Measurements from ENCODE around the gene NAB1.
A peak's percentile ranks its signal among the peaks of the same experiment; 100 is the strongest.

Gene NAB1

DNA sequence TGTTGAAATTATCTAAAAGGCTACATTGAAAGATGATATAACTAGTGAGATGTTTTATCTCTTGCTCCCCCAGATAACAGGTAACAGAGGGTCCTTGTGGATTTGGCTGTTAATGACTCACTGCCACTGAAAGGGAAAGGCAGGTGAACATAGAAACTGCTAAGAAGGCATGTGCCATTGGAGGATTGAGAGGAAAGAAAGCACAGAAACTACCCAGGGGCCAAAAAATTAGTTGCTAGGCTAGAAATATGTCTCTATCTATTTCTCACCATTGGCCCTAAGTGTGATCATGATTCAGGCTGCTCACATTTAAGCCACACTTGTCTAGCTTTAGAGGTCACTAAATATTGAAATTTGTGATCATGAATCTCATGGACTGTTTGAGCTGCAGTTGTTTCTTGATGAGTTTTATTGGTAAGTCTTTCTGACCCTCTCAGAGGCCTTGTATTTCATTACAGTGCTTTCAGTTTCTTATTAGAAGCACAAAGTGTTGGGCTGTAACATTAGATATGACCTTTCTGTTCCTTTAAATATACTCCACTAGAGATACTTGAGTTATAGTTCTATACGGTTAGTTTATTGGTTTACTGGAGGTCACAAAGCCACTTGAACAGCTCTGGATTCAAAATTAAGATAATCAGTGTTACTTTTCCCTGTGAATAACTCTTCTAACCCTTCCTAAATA is 26.2 kb downstream of the NAB1 start:
- no peak for DNase-seq

DNA sequence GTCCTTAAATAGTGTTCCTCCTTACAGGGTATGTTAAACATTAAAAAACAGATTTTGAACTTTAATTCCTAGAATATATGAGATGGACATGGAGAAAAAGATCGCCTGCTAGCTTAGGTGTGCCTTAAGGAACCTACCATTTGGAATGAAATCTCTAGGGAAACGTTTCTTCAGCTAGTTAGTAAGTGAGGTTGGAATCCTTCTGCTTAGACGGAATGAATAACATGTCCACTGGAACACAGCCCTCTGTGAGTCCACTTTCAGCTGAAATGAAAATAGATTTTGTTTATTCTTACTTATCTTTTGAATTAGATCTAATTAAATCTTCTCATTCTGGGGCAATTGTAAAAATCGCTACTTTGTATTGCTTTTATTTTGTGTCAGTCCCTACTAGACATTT is 28.4 kb downstream of the NAB1 start:
- no peak for DNase-seq

DNA sequence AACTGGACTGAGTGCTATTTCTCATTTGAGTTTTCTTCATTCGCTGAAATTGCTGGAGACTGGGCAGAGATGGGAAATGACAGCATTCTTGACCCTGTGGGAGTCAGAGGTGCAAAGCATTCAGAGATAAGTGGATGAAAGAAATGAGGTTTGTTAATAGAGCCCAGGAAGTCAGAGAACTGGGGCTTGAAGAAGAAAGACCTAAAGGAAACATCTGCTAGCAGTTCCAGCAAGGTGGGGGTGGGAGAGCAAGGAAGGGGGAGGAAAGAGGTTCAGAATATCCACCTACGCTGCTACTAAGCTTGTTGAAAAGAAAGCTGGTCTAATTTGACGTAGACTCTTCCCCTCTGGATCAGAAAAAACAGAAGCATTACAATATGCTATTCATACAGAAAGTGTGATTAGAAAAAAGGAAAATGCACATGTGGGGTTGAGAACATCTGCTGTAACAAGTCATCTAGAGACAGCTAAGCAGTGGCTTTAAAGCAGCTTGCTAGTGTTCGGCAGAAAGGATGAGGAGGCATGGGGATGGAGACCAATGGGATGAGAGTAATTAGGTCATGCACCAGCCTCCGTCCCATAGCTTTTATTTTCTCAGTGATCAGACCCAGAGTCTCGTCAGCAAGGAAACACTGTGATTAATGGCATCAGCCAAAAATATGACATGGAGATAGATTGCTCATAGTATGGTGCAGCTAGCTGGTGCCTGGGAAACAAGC is 29.7 kb downstream of the NAB1 start:
- peak; percentile 31 for DNase-seq

DNA sequence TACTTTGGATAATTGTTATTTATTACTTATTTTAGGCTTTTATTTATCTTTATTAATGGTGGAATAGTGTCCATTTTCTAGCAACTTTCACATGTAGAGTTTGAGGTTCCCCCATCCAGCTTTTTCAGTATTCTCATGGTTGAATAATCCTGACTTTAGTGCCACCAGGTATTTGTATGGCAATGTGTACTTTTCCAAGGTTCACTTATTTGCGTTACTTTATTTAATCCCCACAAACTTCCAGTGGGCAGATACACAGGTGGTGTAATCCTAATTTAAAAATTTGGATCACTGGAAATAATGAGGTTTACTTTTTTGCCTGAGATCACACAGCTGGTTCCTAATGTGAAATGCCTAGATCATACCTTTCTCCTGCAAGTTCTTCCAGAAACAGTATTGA is 30.5 kb downstream of the NAB1 start:
- DNase-seq: no peak

DNA sequence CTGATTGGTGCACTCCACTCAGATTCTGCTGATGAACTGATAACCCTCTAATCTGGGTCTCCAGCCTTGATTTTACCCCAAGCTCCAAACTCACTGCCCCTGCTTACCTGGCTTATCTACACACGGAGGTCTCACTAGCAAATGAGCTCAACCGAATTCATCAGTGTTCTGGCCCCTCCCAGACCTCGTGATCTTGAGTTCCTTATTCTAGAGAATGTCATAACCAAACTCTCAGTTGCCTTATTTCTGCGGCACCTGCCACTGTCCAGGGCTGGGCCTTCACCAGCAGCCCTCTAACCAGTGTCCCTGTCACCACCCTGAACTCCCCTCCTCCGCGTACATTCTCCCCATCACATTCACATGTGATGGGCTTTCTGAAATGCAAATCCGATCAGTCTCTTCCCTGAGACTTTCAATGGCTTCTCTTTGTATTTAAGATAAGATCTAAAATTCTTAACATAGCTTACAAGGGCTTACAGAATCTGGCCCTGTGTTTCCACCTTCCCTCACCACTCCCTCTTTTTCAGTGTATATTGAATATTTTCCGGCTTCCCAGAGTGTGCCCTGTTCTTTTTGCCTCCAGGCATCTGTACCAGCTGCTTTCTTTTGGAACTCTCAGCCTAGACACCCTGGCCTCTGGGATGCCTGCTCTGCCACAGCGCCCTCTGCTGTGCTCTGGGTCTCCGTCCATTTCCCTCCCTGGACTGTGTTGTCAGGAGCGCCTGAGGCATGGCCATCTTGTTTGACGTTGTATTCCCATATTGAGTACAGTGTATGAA is 31.1 kb downstream of the NAB1 start:
- peak; percentile 55 for DNase-seq

DNA sequence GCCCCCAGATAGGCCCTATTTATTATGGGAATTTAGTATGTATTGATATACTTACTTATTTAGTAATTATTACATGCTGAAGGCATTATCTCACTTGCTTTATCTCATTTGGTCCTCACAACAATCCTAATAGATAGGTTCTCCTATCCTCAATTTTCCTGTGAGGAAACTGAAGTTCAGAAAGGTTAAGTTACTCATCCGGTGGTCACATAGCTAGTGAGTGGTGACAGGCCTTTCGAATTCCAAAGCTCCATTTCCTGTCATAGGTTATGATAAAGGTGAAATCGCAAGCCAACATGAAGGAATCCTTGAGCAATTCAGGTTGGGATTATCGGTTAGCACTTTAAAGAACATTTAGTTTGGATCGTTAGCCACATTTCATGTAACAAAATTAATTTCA is 33.3 kb downstream of the NAB1 start:
- DNase-seq: no peak

DNA sequence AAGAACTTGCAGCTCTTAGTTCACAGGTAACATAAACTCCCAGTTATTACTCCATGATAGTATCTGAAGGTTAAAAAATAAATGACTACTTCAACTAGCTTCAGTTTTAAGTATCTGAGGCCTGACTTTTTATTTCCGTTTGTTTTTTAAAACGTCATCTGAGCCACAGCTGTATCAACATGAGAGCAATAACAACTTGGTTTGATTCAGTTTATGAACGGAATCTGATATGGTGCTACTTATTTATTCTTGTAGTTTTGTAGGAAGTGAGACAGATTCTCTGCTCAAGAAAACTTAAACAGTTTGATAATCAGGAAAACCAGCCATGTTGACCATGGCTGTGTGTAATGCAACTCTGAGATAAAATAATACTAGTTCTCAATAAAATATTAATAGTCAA is 34.9 kb downstream of the NAB1 start:
- no peak for DNase-seq

DNA sequence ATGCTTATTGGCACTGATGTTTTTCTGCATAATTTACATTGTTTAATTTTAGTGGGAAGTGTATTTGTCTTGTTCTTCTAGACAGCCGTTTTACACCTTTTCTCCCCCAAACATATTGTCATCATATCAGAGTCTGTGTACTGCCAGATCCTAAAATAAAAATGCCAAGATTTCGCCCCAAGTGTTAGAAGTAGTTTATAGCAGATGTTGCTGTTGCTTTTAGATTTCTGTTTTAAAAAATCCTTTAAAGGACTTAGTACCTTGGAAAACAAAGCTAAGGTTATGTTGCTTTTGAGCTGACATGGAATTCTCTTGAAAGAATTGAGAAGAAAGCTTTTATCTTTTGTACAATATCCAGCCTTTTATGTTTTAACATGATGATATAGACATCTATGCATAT is 36.0 kb downstream of the NAB1 start:
- no peak for DNase-seq

DNA sequence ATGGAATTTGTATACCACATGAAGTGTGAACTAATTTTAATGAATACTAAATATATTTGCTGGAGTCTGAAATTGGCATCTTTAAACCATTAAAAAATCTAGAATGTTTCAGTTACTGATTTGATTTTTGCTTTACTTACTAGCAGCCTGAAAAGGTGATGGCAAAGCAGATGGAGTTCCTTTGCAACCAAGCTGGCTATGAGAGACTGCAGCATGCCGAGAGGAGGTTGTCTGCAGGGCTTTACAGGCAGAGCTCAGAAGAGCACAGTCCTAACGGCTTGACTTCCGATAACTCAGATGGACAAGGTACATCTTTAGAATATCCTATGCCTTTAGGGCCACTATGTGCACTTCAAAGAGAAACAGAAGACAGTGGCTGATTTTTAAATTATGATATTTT is 36.5 kb downstream of the NAB1 start:
- DNase-seq: no peak

DNA sequence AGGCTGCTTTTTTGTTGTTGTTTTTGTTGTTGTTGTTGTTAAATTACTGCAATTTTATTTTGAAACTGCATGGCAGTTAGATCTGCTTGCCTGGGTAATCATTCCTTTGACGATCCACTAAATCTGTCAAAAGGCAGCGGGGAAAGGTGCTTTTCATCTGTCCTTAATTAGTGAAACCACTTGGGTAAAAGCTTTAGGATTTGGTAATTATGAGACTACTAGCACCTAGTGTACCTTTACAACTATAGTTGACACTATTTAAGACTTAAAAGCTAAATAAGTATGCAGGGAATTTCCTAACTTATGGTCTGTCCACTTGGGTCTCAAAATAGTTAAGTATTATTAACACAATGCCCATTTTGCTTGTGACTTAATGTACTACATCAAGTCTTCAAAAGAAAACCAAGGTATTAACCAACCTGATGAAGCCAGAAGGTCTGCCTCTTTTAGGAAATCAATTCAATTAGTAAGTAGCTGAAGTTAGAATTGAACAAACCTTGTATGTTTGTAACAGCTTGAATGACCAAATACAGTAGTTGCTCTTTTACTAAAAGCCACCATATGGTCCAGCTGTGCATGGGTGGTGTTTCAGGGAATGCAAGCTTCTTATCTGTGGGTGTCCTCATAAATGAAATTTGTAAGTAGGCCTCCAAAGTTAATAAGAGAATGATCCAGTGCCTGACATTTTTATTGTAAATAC is 44.8 kb downstream of the NAB1 start:
- no peak for DNase-seq

DNA sequence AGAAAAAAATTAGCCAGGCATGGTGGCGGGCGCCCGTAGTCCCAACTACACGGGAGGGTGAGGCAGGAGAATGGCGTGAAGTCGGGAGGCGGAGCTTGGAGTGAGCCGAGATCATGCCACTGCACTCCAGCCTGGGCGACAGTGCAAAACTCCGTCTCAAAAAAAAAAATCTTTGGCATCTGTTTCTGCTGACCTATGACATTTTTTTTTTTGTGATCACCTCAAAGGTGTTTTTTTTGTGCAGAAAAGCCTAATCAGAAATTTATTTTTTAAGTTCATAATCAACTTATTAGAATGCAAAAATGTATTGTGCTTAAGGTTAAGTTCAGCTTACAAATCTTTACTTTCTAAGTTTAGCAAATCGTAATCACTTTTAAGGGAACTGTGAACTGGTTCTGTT is 45.6 kb downstream of the NAB1 start:
- no peak for DNase-seq

DNA sequence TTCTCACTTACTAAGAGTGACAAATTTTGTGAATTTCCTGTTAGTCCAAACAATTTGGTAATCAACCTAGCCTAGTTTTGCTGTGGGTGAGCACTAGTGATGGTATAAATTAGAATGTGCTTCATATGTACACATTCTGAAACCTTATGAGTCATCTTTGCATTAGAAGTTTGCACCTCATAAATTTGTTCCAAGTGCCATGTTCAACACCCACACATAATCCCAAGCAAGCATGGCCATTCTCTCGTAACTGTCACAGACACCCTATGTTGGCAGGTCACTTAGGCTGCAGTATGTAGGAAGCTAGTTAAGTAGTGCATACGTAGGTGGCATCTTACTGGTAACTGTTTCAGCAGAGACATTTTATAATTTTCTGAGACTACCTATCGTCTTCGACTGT is 46.9 kb downstream of the NAB1 start:
- DNase-seq: no peak

DNA sequence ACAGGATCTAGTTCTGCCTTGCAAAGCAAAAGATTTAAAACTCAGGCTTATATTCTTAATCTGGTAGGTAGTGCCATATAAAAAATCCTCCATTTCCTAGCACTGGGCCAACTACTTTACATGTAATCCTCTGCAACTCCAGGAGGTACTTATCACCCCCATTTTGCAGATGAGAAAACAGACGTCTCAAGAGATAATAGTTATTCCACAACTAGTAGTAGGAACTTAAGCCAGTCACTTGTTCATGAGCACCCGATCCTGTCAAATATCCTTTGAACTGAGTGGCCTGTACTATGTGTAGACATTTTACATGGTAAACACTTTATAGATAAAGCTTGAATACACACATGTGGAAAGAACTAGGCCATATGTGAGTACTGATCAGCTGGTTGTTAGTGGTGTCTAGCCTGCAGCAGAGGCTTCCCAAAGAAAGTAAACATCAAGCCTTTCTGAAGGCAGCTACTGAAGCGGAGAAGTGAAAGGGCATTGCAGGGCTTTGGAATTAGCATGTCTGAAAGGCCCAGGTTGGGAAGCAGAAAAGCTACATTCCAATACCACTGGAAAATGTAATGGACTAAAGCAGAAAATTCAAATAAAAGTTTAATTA is 48.0 kb downstream of the NAB1 start:
- DNase-seq: peak; percentile 8

DNA sequence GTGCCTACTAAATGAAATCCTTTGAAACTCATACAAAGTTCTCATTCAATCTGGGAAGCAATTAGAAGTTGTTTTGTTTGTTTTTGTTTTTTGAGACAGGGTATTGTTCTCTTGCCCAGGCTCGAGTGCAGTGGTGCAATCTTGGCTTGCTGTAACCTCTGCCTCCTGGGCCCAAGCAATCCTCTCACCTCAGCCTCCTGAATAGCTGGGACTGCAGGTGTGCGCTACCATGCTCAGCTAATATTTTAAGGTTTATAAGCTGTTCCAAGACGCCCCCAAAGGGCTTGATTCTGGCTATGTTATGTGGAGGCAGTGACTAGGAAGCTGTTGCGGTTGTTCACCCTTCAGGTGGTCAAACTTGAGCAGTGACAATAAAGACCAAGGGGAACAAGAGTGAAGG is 48.5 kb downstream of the NAB1 start:
- no peak for DNase-seq

DNA sequence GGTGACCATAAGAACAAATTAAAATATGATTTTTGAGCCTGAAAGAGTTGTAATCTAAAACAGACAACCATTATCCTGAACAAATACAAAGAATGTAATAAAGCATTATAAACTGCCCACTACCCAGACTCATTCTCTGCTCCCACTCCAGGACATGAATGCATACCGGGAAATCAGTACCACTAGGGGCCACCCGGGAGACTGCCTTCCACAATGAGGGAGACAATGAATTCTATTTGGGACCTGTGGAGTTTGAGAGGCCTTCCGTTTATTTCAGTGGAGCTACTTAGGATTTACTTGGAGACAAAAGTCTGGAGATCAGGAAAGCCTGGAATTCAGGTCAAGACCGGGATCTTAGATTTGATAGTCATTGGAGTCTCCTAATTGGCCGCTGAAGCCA is 50.0 kb downstream of the NAB1 start:
- DNase-seq: no peak

DNA sequence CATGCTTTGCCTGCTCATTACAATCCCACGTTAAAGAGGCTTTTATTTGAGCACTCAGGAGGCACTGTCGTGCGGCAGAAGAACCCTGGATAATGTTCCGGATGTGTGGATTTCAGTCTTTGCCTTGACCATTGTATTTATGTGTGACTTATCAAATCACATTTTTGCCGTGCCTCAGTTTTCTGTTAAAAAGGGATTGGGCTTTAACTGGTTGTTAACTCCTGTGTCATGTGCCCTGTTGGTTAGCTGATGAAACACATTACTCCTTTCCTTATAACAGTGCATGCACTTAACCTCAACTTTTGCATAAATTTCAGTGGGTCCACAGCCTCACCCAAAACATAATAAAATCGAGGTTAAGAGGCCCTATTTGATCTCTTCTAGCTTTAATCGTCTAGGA is 52.7 kb downstream of the NAB1 start:
- DNase-seq: no peak

DNA sequence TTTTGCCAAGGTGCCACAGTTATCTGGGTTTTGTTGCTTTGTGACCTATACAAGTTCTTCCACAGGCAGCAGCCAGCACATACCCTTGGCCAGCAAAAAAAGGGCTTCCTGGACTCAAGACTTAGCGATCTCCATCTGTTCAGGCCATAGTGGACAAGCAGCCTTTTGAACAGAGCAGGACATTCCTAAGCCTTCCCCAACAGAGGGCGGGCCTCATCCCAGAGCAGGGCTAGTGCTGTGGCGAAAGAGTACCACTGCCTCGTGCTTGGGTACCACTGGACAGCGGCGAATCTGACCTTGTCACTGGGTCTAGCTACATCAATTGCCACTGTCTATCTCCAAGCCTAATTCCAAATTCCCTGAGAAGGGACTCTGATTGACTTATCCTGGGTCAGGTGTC is 56.4 kb downstream of the NAB1 start:
- DNase-seq: no peak

DNA sequence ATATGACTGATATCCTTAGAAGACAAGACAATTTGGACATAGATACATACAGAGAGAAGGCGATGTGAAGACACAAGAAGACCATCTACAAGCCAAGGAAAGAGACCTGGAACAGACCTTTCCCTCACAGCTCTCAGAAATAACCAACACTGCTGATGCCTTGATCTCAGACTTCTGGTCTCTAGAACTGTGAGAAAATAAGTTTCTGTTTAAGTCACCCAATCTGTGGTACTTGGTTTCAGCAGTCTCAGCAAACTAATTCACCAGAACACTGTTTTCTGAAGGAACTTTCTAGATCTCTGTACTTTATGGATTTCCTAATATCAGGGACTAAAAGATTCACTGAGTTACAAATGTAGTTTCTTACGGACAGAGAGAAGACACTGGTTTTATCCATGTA is 58.8 kb downstream of the NAB1 start:
- DNase-seq: no peak

DNA sequence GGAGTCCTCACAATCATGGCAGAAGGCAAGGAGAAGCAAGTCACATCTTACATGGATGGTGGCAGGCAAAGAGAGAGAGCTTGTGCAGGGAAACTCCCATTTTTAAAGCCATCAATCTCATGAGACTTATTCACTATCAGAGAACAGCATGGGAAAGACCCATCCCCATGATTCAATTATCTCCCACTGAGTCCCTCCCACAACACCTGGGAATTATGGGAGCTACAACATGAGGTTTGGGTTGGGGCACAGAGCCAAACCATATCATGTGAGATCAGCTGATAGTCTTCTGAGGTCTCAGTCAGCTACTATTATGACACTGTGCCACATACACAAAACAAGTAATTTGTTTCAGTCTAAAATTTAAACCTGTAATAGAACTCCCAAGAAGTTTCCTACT is 59.8 kb downstream of the NAB1 start:
- peak; percentile 9 for DNase-seq

DNA sequence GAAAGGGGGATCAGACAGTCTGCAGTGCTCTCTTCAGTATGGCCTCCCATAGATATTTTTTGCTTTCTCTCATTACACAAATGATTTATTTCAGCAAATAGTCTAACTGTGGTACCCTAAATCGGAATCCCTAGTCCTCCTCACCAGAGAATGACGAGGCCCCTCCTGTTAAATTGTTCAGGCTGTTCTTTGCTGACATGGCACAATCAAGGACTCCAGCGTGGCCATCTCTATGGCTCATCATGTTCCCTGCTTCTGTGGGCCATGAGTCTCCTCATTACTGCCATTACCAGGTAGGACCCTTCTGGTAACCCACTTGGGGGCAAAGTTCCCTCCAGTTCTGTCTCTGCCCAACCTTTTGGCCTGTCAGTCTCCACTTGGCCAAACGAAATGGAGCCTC is 62.2 kb downstream of the NAB1 start:
- DNase-seq: no peak

DNA sequence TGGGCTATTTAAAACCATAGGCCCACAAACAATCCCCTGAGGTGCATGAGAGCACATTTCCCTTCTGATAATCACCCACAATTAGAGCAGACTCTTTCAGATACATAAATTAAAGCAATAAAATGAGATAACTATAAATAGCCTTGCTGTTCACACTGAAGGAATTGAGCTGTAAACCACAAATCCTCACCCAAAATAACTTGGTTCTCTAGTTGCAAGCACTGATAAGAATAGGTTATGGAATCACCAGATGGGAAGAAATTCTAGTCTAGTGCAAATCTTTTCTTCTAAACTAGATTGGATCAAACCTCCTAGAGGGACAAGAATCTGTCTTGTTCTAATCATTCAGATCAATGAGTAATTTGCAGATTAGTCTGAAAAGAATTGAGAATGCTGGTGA is 64.6 kb downstream of the NAB1 start:
- no peak for DNase-seq

DNA sequence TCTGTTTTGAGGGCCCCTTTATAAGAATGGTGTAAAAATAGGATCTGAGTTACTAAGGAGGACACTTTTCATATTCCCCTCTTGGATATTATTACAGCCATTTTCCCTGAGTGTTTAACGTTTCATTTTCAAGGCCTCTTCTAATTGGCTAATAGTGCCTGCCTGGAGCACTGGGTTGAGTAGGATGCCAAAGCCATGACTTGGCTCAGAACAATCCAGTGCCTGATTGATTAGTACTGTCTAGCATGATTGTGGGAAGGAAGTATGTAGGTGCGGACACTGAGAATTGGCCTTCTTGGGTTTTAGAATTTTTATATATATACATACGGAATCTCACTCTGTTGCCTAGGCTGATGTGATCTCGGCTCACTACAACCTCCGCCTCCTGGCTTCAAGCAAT is 66.1 kb downstream of the NAB1 start:
- DNase-seq: no peak

DNA sequence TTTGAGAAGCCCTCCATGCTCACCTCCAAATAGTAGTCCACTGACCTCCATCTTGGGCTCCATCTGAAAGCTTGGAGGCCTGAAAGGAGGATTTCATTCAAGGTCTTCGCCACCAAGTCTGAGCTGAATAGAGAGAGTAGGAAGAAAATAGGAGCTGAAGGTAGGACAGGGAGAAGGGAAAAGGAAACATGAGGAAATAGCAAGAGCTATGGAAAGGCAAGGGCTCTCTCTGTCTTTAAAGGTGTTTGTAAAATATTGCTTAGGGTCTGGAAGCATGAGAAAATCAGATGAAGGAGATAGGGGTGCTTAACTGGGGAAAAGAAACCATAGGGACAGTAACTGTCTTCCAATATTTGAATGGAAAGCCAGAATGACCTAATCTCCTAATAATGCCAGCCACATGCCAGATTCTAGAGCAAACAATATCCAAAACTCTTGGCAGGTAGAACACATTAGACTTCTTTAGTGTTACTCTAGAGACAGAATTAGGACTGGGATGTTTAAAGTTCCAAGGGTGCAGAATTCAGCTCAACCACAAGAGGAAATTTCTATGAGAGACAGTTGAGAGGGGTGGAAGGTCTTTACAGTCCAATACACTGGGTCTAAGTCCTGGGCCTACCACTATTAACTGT is 67.4 kb downstream of the NAB1 start:
- DNase-seq: no peak

Data from hematopoietic multipotent progenitor cell treated with erythropoietin and hydrocortisone succinate and interleukin-3 and kit ligand, for 4 days (in vitro differentiated cells).